Endothelial cell of umbilical vein (primary cell): Measurements from ENCODE around the gene MOB3A. TPM values are rescaled to one million over a fixed set of nuclear protein-coding genes. Genes with fewer than 3 reads are reported as not detected.

ENCODE experiments used
- BruUV-seq: library from RNA; stranded (reverse); fragments of 400-500 nt; replicated peaks from 2 replicates; lab custom pipeline; 2021; lab: Mats Ljungman, UMichigan
- CTCF ChIA-PET: fragments of 300-600, 350-600 bp; sonication (Branson Sonifier 250); formaldehyde crosslinking; loops from one replicate; lab custom pipeline; 2021; ENCODE audit warnings: antibody characterized with exemption, inconsistent platforms; lab: Charles Lee
- POLR2A ChIA-PET: fragments of 300-600, 350-600 bp; sonication (Branson Sonifier 250); formaldehyde crosslinking; loops from one replicate; lab custom pipeline; 2021; ENCODE audit warnings: antibody characterized with exemption, inconsistent platforms; lab: Charles Lee
- DNase-seq: peaks from one replicate; pipeline ENCODE4 v3.0.0-alpha.2; 2011; ENCODE audit warnings: low read depth, low spot score
- FAIRE-seq: peaks from 2 replicates; lab custom pipeline; 2011; peaks lifted over from hg19 to GRCh38; lab: Jason Lieb, UNC
- H2AFZ ChIP-seq: 2 replicates; pipeline ENCODE4 v1.6.0; 2012; ENCODE audit warnings: low read depth, low read length, control low read depth, inconsistent platforms
- H3K27ac ChIP-seq: 2 replicates; pipeline ENCODE4 v1.5.1; 2011; ENCODE audit warnings: low read depth, mild to moderate bottlenecking, control low read depth, low read length, moderate library complexity; ENCODE audit not compliant: insufficient read depth
- H3K27me3 ChIP-seq, 2 experiments: 2 replicates each; pipeline versions ENCODE4 v1.6.0 to v1.6.1; 2011; ENCODE audit warnings: low read length in 2 of 2, mixed read lengths in 1 of 2; ENCODE audit not compliant: control insufficient read depth in 2 of 2, insufficient read depth in 2 of 2
- H3K36me3 ChIP-seq, 2 experiments: 2 replicates in 1 of 2; 3 replicates in 1 of 2; pipeline ENCODE4 v1.5.1; 2011; ENCODE audit warnings: low read length in 2 of 2, mild to moderate bottlenecking in 1 of 2, moderate library complexity in 1 of 2; ENCODE audit not compliant: control insufficient read depth in 2 of 2, insufficient read depth in 2 of 2; ENCODE audit errors: extremely low read depth in 1 of 2
- H3K4me1 ChIP-seq: 3 replicates; pipeline ENCODE4 v1.5.1; 2011; ENCODE audit warnings: mild to moderate bottlenecking, low read length; ENCODE audit not compliant: control insufficient read depth, insufficient read depth; ENCODE audit errors: extremely low read depth
- H3K4me2 ChIP-seq: 2 replicates; pipeline ENCODE4 v1.6.1; 2011; ENCODE audit warnings: low read length, control low read depth, mixed read lengths; ENCODE audit not compliant: insufficient read depth
- H3K4me3 ChIP-seq, 3 experiments: fragments of 200-600 bp in 1 of 3; sonication (generic), shearing (Covaris generic) in 1 of 3; replicated peaks in 1 of 3; 2 replicates each; pipeline ENCODE4 v1.5.1; 2011 to 2016; ENCODE audit warnings: control low read depth in 3 of 3, low read length in 3 of 3, mild to moderate bottlenecking in 2 of 3, inconsistent platforms in 1 of 3, low read depth in 1 of 3, moderate library complexity in 1 of 3; ENCODE audit not compliant: insufficient read depth in 1 of 3
- H3K79me2 ChIP-seq: 2 replicates; pipeline ENCODE4 v1.6.0; 2012; ENCODE audit warnings: low read length, inconsistent platforms; ENCODE audit not compliant: control insufficient read depth, insufficient read depth
- H3K9ac ChIP-seq: replicated peaks from 2 replicates; pipeline ENCODE3; 2011; ENCODE audit warnings: low read length, control low read depth; ENCODE audit not compliant: insufficient read depth; ENCODE audit errors: extremely low read depth
- H3K9me1 ChIP-seq: replicated peaks from 3 replicates; pipeline ENCODE4 v1.6.0; 2011; ENCODE audit warnings: mild to moderate bottlenecking, low read length; ENCODE audit not compliant: control insufficient read depth, insufficient read depth; ENCODE audit errors: extremely low read depth
- H3K9me3 ChIP-seq: replicated peaks from 2 replicates; pipeline ENCODE4 v1.5.1; 2012; ENCODE audit warnings: low read length, inconsistent platforms; ENCODE audit not compliant: control insufficient read depth, insufficient read depth
- H4K20me1 ChIP-seq: replicated peaks from 2 replicates; pipeline ENCODE3; 2011; ENCODE audit warnings: mild to moderate bottlenecking, low read length; ENCODE audit not compliant: control insufficient read depth, insufficient read depth; ENCODE audit errors: extremely low read depth
- CTCF ChIP-seq, 2 donors: IDR thresholded peaks; 1 replicate in 1 of 2; 2 replicates in 1 of 2; pipeline ENCODE4 v1.5.1; 2011; ENCODE audit warnings: low read length in 2 of 2, mild to moderate bottlenecking in 2 of 2, moderate library complexity in 2 of 2, control low read depth in 1 of 2, inconsistent platforms in 1 of 2, low read depth in 1 of 2; ENCODE audit not compliant: insufficient read depth in 1 of 2; ENCODE audit errors: extremely low read depth in 1 of 2
- EZH2 ChIP-seq: IDR thresholded peaks from 2 replicates; pipeline ENCODE4 v1.6.1; 2012; ENCODE audit warnings: borderline replicate concordance, low read depth, mild to moderate bottlenecking, moderate library complexity, low read length, inconsistent platforms; ENCODE audit not compliant: severe bottlenecking
- FOS ChIP-seq: IDR thresholded peaks from 2 replicates; pipeline ENCODE4 v1.6.1; 2011; ENCODE audit warnings: mild to moderate bottlenecking, low read length, moderate library complexity, borderline replicate concordance; ENCODE audit not compliant: insufficient read depth
- GATA2 ChIP-seq: IDR thresholded peaks from 2 replicates; pipeline ENCODE4 v1.7.0; 2011; ENCODE audit warnings: low read depth, mild to moderate bottlenecking, moderate library complexity, mixed read lengths, low read length; ENCODE audit not compliant: insufficient read length, insufficient read depth
- JUN ChIP-seq: IDR thresholded peaks from 2 replicates; pipeline ENCODE4 v1.6.1; 2011; ENCODE audit warnings: borderline replicate concordance, low read depth; ENCODE audit not compliant: insufficient read length, insufficient read depth
- MAX ChIP-seq: IDR thresholded peaks from 2 replicates; pipeline ENCODE4 v1.6.1; 2011; ENCODE audit not compliant: insufficient read depth, insufficient read length
- MYC ChIP-seq: IDR thresholded peaks from one replicate; pipeline ENCODE4 v1.6.1; 2011; ENCODE audit warnings: mild to moderate bottlenecking, low read depth, low read length
- POLR2A ChIP-seq: IDR thresholded peaks from 2 replicates; pipeline ENCODE4 v1.6.1; 2012; ENCODE audit warnings: low read depth, mild to moderate bottlenecking, control low read depth, low read length
- POLR2AphosphoS5 ChIP-seq: IDR thresholded peaks from 2 replicates; pipeline ENCODE4 v1.6.1; 2012; ENCODE audit warnings: low read depth, mild to moderate bottlenecking, control low read depth, low read length, moderate library complexity; ENCODE audit not compliant: insufficient read depth
- dilution Hi-C: fragments of 300-500 bp; cut with MboI; formaldehyde crosslinking; loops from one replicate; pipeline ENCODE4 v1.15.0; 2019; ENCODE audit warnings: low sequenced_read_pairs; ENCODE audit not compliant: extremely low pct_ligation_motif_present
- intact Hi-C: fragments of 100-400 bp; cut with micrococcal nuclease; formaldehyde crosslinking; loops from one replicate; pipeline ENCODE4 v1.10.0; 2022
- polyA plus RNA-seq, 4 experiments: library from polyadenylated mRNA; depleted of rRNA in 3 of 4; stranded (reverse) in 3 of 4; unstranded in 1 of 4; fragments of >200 nt; gene quantifications; 2 replicates each; pipeline versions ENCODE4 v1.2.1 to v1.2.3, GENCODE V29; 2011 to 2012; ENCODE audit warnings: missing spikeins in 1 of 4
- small RNA-seq: library from RNA; depleted of rRNA; stranded (forward); fragments of <200 nt; gene quantifications from one replicate; pipeline ENCODE3, GENCODE V24; 2012; ENCODE audit warnings: low replicate concordance, low read depth; ENCODE audit not compliant: insufficient read depth, insufficient read length
- total RNA-seq: library from RNA; stranded (reverse); gene quantifications from 2 replicates; pipeline ENCODE4 v1.2.3, GENCODE V29; 2021

The MOB3A gene
- total and polyA plus RNA-seq, 2 donors (not counting 3 experiments of a cell fraction or from before 2014, with no cell fraction given): 46.5 to 59.7 TPM

- TF ChIP-seq JUN: no peak
- TF ChIP-seq MAX: no peak
- TF ChIP-seq FOS: no peak
- no peak for TF ChIP-seq MYC
- TF ChIP-seq CTCF (IDR thresholded peaks at IDR 0.05; ENCODE audit: extremely low read depth in 1 of 2, insufficient read depth in 1 of 2, low read depth in 1 of 2, low read length in 2 of 2): no peak
- TF ChIP-seq POLR2A: no peak
- TF ChIP-seq GATA2: no peak
- TF ChIP-seq POLR2AphosphoS5: no peak
- TF ChIP-seq EZH2: no peak
- Histone ChIP-seq H3K4me1 (no peaks in the 10 kb centered on the region), H3K9me3 (no peaks in the 10 kb centered on the region), H2AFZ (no peak overlapping the region), H3K27ac (no peak overlapping the region), H3K27me3 (no peaks in the 10 kb centered on the region), H3K36me3 (no peaks in the 10 kb centered on the region), H3K4me3 (no peak overlapping the region), H4K20me1 (no peaks in the 10 kb centered on the region), H3K79me2 (no peaks in the 10 kb centered on the region), H3K9me1 (no peaks in the 10 kb centered on the region), H3K9ac (no peak overlapping the region), H3K4me2 (no peak overlapping the region)
- DNase-seq: no peak
- ChIA-PET POLR2A (no interaction called here), CTCF (interaction anchor here (0.6 to 6.0 kb wide), 3 partner anchors 11 to 48 kb away, joined by 3 to 75 read pairs (median 4); no protein-coding TSS in a partner anchor)
- no TSS peak for BruUV-seq
- intact Hi-C loops (no loop called here), dilution Hi-C loops (no loop called here)
- no peak for FAIRE-seq
Observed at GRCh38 chr19:2021453-2022140, 74.5 kb downstream of the MOB3A start.

Small RNA genes lying within 50 kb of the gene (small RNA-seq; reads per million reads assigned to genes)
- gene AC007136.1: not detected

Other genes with a start within 250 kb of the MOB3A start
- 41.1 and 44.6 TPM in 2 replicates for gene REXO1, start 247.8 kb downstream of the MOB3A start, total RNA-seq
- 56.9 and 88.8 TPM in 2 replicates for gene REXO1, start 247.8 kb downstream of the MOB3A start, polyA plus RNA-seq
- gene KLF16, start 232.7 kb downstream of the MOB3A start, total RNA-seq: 36.6 and 38.0 TPM in 2 replicates
- gene KLF16, start 232.7 kb downstream of the MOB3A start, polyA plus RNA-seq: 11.6 and 22.6 TPM in 2 replicates
- 89.8 and 97.0 TPM in 2 replicates for gene ABHD17A, start 210.8 kb downstream of the MOB3A start, total RNA-seq
- gene ABHD17A, start 210.8 kb downstream of the MOB3A start, polyA plus RNA-seq: 143 and 179 TPM in 2 replicates
- 8.0 and 11.7 TPM in 2 replicates for gene ADAT3, start 190.9 kb downstream of the MOB3A start, total RNA-seq
- gene ADAT3, start 190.9 kb downstream of the MOB3A start, polyA plus RNA-seq: 5.7 and 8.6 TPM in 2 replicates
- 68.2 and 72.2 TPM in 2 replicates for gene SCAMP4, start 190.9 kb downstream of the MOB3A start, total RNA-seq
- gene SCAMP4, start 190.9 kb downstream of the MOB3A start, polyA plus RNA-seq: 24.4 and 29.6 TPM in 2 replicates
- 93.8 and 96.6 TPM in 2 replicates for gene CSNK1G2, start 155.2 kb downstream of the MOB3A start, total RNA-seq
- 110 and 134 TPM in 2 replicates for gene CSNK1G2, start 155.2 kb downstream of the MOB3A start, polyA plus RNA-seq
- 73.1 and 78.2 TPM in 2 replicates for gene BTBD2, start 80.6 kb downstream of the MOB3A start, total RNA-seq
- gene BTBD2, start 80.6 kb downstream of the MOB3A start, polyA plus RNA-seq: 59.2 and 76.1 TPM in 2 replicates
- gene MKNK2, start 45.1 kb downstream of the MOB3A start, total RNA-seq: 86.1 and 87.5 TPM in 2 replicates
- gene MKNK2, start 45.1 kb downstream of the MOB3A start, polyA plus RNA-seq: 65.1 and 96.2 TPM in 2 replicates
- 1.1 and 2.0 TPM in 2 replicates for gene IZUMO4, start 589 bp upstream of the MOB3A start, total RNA-seq
- gene IZUMO4, start 589 bp upstream of the MOB3A start, polyA plus RNA-seq: 2.0 and 3.2 TPM in 2 replicates
- gene AP3D1, start 55.2 kb upstream of the MOB3A start, total RNA-seq: 137 and 143 TPM in 2 replicates
- 123 and 130 TPM in 2 replicates for gene AP3D1, start 55.2 kb upstream of the MOB3A start, polyA plus RNA-seq
- 42.0 and 47.0 TPM in 2 replicates for gene DOT1L, start 67.6 kb upstream of the MOB3A start, total RNA-seq
- 7.6 and 7.7 TPM in 2 replicates for gene DOT1L, start 67.6 kb upstream of the MOB3A start, polyA plus RNA-seq
- 73.4 and 82.4 TPM in 2 replicates for gene PLEKHJ1, start 140.0 kb upstream of the MOB3A start, total RNA-seq
- gene PLEKHJ1, start 140.0 kb upstream of the MOB3A start, polyA plus RNA-seq: 115 and 125 TPM in 2 replicates
- 140 and 164 TPM in 2 replicates for gene SF3A2, start 140.5 kb upstream of the MOB3A start, total RNA-seq
- gene SF3A2, start 140.5 kb upstream of the MOB3A start, polyA plus RNA-seq: 19.1 and 21.5 TPM in 2 replicates
- 7.5 and 9.6 TPM in 2 replicates for gene AMH, start 153.0 kb upstream of the MOB3A start, total RNA-seq
- 3.3 and 4.3 TPM in 2 replicates for gene AMH, start 153.0 kb upstream of the MOB3A start, polyA plus RNA-seq
- gene JSRP1, start 160.1 kb upstream of the MOB3A start, total RNA-seq: not detected in 2 replicates
- gene JSRP1, start 160.1 kb upstream of the MOB3A start, polyA plus RNA-seq: not detected in 2 replicates
- not detected in 2 replicates for gene PEAK3, start 185.8 kb upstream of the MOB3A start, total RNA-seq
- gene PEAK3, start 185.8 kb upstream of the MOB3A start, polyA plus RNA-seq: 0.03 TPM in 1 of 2 replicates, not detected in the other
- not detected in 2 replicates for gene LINGO3, start 211.8 kb upstream of the MOB3A start, total RNA-seq
- not detected in 2 replicates for gene LINGO3, start 211.8 kb upstream of the MOB3A start, polyA plus RNA-seq
- 124 and 131 TPM in 2 replicates for gene LSM7, start 232.3 kb upstream of the MOB3A start, total RNA-seq
- 673 and 777 TPM in 2 replicates for gene LSM7, start 232.3 kb upstream of the MOB3A start, polyA plus RNA-seq
- 59.8 and 62.7 TPM in 2 replicates for gene SPPL2B, start 232.4 kb upstream of the MOB3A start, total RNA-seq
- 60.7 and 72.8 TPM in 2 replicates for gene SPPL2B, start 232.4 kb upstream of the MOB3A start, polyA plus RNA-seq